ENCODE results near the gene RMI2.
A peak's percentile ranks its signal among the peaks of the same experiment; 100 is the strongest.

The RMI2 gene

GRCh38 chr16:11321662-11322061 is 23.6 kb upstream of the RMI2 start:
- WGBS, 2 experiments, result 53 to 54% methylated on average over 5 of the region's 5 CpGs
- H3K27me3 ChIP-seq (ENCODE audit: control insufficient read depth, insufficient read depth, low read length, poor library complexity, severe bottlenecking), result no peaks in the 10 kb centered on the region
- no peak overlapping the region for H3K27ac ChIP-seq (ENCODE audit: insufficient read depth, low read depth, low read length, poor library complexity, severe bottlenecking)
- H3K4me1 ChIP-seq (ENCODE audit: control insufficient read depth, insufficient read depth, low read length), result no peaks in the 10 kb centered on the region
- no peaks in the 10 kb centered on the region for H3K36me3 ChIP-seq (ENCODE audit: control insufficient read depth, insufficient read depth, low read length)
- no peak overlapping the region for H3K4me3 ChIP-seq (ENCODE audit: insufficient read depth, low read depth, low read length)
- no peaks in the 10 kb centered on the region for H3K9me3 ChIP-seq (ENCODE audit: control insufficient read depth, low read length)

GRCh38 chr16:11322823-11323222 is 22.4 kb upstream of the RMI2 start:
- H3K9me3 ChIP-seq (ENCODE audit: control insufficient read depth, low read length), result no peaks in the 10 kb centered on the region
- no peaks in the 10 kb centered on the region for H3K27me3 ChIP-seq (ENCODE audit: control insufficient read depth, insufficient read depth, low read length, poor library complexity, severe bottlenecking)
- WGBS, 2 experiments, result 92 to 94% methylated on average over 3 of the region's 3 CpGs
- no peaks in the 10 kb centered on the region for H3K36me3 ChIP-seq (ENCODE audit: control insufficient read depth, insufficient read depth, low read length)
- H3K4me3 ChIP-seq (ENCODE audit: insufficient read depth, low read depth, low read length), result no peak overlapping the region
- H3K27ac ChIP-seq (ENCODE audit: insufficient read depth, low read depth, low read length, poor library complexity, severe bottlenecking), result no peak overlapping the region
- no peaks in the 10 kb centered on the region for H3K4me1 ChIP-seq (ENCODE audit: control insufficient read depth, insufficient read depth, low read length)

- peaks cover 9% of the 10 kb centered on the region for H3K4me1 ChIP-seq (ENCODE audit: control insufficient read depth, insufficient read depth, low read length)
- H3K9me3 ChIP-seq (ENCODE audit: control insufficient read depth, low read length), result no peaks in the 10 kb centered on the region
- no peaks in the 10 kb centered on the region for H3K36me3 ChIP-seq (ENCODE audit: control insufficient read depth, insufficient read depth, low read length)
- H3K4me3 ChIP-seq (ENCODE audit: insufficient read depth, low read depth, low read length), result no peak overlapping the region
- no peak overlapping the region for H3K27ac ChIP-seq (ENCODE audit: insufficient read depth, low read depth, low read length, poor library complexity, severe bottlenecking)
- 92 to 94% methylated on average over 10 to 11 of the region's 11 CpGs for WGBS, 2 experiments
- no peaks in the 10 kb centered on the region for H3K27me3 ChIP-seq (ENCODE audit: control insufficient read depth, insufficient read depth, low read length, poor library complexity, severe bottlenecking)
Measured at GRCh38 chr16:11323551-11324336, 21.5 kb upstream of the RMI2 start.

- no peaks in the 10 kb centered on the region for H3K36me3 ChIP-seq (ENCODE audit: control insufficient read depth, insufficient read depth, low read length)
- peaks cover 17% of the 10 kb centered on the region for H3K4me1 ChIP-seq (ENCODE audit: control insufficient read depth, insufficient read depth, low read length)
- no peak overlapping the region for H3K4me3 ChIP-seq (ENCODE audit: insufficient read depth, low read depth, low read length)
- WGBS, 2 experiments, result 84 to 86% methylated on average over 10 of the region's 10 CpGs
- no peaks in the 10 kb centered on the region for H3K27me3 ChIP-seq (ENCODE audit: control insufficient read depth, insufficient read depth, low read length, poor library complexity, severe bottlenecking)
- no peak overlapping the region for H3K27ac ChIP-seq (ENCODE audit: insufficient read depth, low read depth, low read length, poor library complexity, severe bottlenecking)
- H3K9me3 ChIP-seq (ENCODE audit: control insufficient read depth, low read length), result no peaks in the 10 kb centered on the region
Measured at GRCh38 chr16:11325404-11326083, 19.7 kb upstream of the RMI2 start.

GRCh38 chr16:11326084-11326736 is 19.0 kb upstream of the RMI2 start:
- H3K27me3 ChIP-seq (ENCODE audit: control insufficient read depth, insufficient read depth, low read length, poor library complexity, severe bottlenecking), result no peaks in the 10 kb centered on the region
- 86 to 89% methylated on average over 7 of the region's 9 CpGs for WGBS, 2 experiments
- H3K4me1 ChIP-seq (ENCODE audit: control insufficient read depth, insufficient read depth, low read length), result peaks cover 17% of the 10 kb centered on the region
- H3K36me3 ChIP-seq (ENCODE audit: control insufficient read depth, insufficient read depth, low read length), result no peaks in the 10 kb centered on the region
- no peak overlapping the region for H3K27ac ChIP-seq (ENCODE audit: insufficient read depth, low read depth, low read length, poor library complexity, severe bottlenecking)
- H3K9me3 ChIP-seq (ENCODE audit: control insufficient read depth, low read length), result peaks cover 2% of the 10 kb centered on the region
- no peak overlapping the region for H3K4me3 ChIP-seq (ENCODE audit: insufficient read depth, low read depth, low read length)

DNA sequence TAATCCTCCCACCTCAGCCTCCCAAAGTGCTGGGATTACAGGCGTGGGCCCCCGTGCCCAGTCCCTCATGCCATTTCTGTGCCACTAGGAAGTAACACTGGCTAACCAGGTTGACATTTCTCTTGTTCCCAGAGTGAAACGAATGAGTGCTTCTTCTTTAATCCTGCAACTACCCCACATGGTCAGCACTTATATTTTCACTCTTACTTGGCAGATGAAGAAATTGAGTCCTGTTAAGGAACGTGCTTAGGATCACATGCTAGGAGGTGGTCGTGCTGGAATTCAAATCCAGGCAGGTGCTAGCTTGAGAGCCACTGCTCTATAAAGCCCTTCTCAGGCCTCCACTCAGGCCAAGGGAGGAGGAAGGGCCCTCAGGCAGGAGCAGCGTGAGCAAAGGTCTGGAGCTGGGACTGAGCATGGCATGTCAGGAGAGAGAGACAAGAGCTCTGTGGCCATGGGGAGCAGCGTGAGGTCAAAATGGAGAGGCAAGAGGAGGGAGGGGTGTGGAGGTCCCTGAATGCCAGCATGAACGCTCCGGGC is 18.5 kb upstream of the RMI2 start:
- WGBS, 2 experiments, result 91 to 92% methylated on average over 9 of the region's 9 CpGs
- H3K27me3 ChIP-seq (ENCODE audit: control insufficient read depth, insufficient read depth, low read length, poor library complexity, severe bottlenecking), result no peaks in the 10 kb centered on the region
- no peak overlapping the region for H3K4me3 ChIP-seq (ENCODE audit: insufficient read depth, low read depth, low read length)
- H3K36me3 ChIP-seq (ENCODE audit: control insufficient read depth, insufficient read depth, low read length), result no peaks in the 10 kb centered on the region
- H3K27ac ChIP-seq (ENCODE audit: insufficient read depth, low read depth, low read length, poor library complexity, severe bottlenecking), result no peak overlapping the region
- H3K9me3 ChIP-seq (ENCODE audit: control insufficient read depth, low read length), result peaks cover 2% of the 10 kb centered on the region
- peaks cover 17% of the 10 kb centered on the region for H3K4me1 ChIP-seq (ENCODE audit: control insufficient read depth, insufficient read depth, low read length)

- 83 to 85% methylated on average over 23 of the region's 23 CpGs for WGBS, 2 experiments
- H3K27me3 ChIP-seq (ENCODE audit: control insufficient read depth, insufficient read depth, low read length, poor library complexity, severe bottlenecking), result no peaks in the 10 kb centered on the region
- no peak overlapping the region for H3K4me3 ChIP-seq (ENCODE audit: insufficient read depth, low read depth, low read length)
- no peaks in the 10 kb centered on the region for H3K36me3 ChIP-seq (ENCODE audit: control insufficient read depth, insufficient read depth, low read length)
- H3K4me1 ChIP-seq (ENCODE audit: control insufficient read depth, insufficient read depth, low read length), result peaks cover 17% of the 10 kb centered on the region
- no peak overlapping the region for H3K27ac ChIP-seq (ENCODE audit: insufficient read depth, low read depth, low read length, poor library complexity, severe bottlenecking)
- peaks cover 2% of the 10 kb centered on the region for H3K9me3 ChIP-seq (ENCODE audit: control insufficient read depth, low read length)
Measured at GRCh38 chr16:11327277-11328171, 17.7 kb upstream of the RMI2 start.

DNA sequence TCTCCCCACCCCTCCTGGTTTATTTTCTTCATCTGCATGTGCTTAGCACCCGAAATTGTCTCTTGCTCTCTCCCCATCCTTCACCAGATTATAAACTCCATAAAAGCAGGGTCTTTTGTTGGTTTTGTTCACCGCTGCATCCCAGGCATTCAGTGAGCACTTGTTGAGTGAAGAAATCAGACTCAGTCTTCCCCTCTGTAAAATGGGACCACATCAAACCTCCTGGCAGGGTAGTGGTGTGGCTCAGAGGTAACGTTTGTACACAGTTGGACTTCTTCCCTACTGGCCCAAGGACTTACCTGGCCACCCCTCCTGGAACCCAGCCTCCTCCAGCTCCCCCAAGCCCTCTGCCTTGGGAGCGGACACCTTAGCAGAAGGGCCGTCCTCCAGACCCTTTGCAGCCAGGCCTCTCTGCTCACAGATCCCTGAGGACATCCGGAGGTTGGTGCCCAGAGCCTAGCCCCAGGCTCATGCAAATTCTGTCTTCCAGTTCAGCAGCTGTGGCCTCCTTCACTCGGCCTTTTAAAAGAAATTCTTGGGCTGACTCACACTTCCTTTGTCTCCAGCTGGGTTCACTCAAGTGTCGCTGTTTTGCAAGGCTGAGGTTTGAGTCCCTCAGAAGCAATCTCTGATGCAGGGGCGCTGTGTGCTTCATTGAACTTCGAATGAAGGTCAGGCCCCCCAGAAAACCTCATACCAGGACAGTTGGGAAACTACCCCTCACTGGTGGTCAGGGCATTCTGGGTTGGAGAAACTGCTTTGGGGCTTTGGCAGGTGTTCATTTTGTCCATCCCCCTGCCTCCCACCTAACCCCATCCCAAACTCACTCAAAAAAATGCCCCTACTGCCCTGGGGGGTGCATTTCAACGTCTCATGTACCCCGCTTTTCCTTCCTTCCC is 16.8 kb upstream of the RMI2 start:
- H3K4me1 ChIP-seq (ENCODE audit: control insufficient read depth, insufficient read depth, low read length), result peaks cover 17% of the 10 kb centered on the region
- H3K27me3 ChIP-seq (ENCODE audit: control insufficient read depth, insufficient read depth, low read length, poor library complexity, severe bottlenecking), result no peaks in the 10 kb centered on the region
- H3K9me3 ChIP-seq (ENCODE audit: control insufficient read depth, low read length), result peaks cover 2% of the 10 kb centered on the region
- H3K27ac ChIP-seq (ENCODE audit: insufficient read depth, low read depth, low read length, poor library complexity, severe bottlenecking), result peak overlapping the region; percentile 90
- H3K4me3 ChIP-seq (ENCODE audit: insufficient read depth, low read depth, low read length), result peak overlapping the region; percentile 12
- 18 to 25% methylated on average over 12 of the region's 12 CpGs for WGBS, 2 experiments
- no peaks in the 10 kb centered on the region for H3K36me3 ChIP-seq (ENCODE audit: control insufficient read depth, insufficient read depth, low read length)

DNA sequence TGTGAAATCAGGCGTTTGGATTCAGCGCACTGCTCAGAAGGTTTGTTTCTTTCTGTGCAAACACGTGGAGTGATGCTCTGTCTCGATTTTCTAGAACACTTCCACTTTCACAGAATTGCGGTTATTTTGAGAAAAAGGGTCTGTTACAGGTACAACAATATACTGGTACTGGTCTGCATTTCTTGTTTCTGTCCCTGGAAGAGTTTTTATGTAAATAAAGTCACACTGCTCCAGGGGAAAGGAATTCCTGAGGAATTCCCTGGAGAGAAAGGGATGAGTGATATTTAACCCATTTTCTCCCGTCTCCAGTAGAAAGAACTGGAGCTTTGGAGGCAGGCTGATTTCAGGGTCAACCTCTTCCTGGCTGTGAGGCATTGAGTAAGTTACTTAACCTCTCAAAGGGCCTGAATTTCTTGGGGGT is 16.2 kb upstream of the RMI2 start:
- Histone ChIP-seq H3K9me3 (ENCODE audit: control insufficient read depth, low read length) (peaks cover 2% of the 10 kb centered on the region), H3K36me3 (ENCODE audit: control insufficient read depth, insufficient read depth, low read length) (no peaks in the 10 kb centered on the region), H3K4me3 (ENCODE audit: insufficient read depth, low read depth, low read length) (peak overlapping the region; percentile 12), H3K27ac (ENCODE audit: insufficient read depth, low read depth, low read length, poor library complexity, severe bottlenecking) (peak overlapping the region; percentile 90), H3K27me3 (ENCODE audit: control insufficient read depth, insufficient read depth, low read length, poor library complexity, severe bottlenecking) (no peaks in the 10 kb centered on the region), H3K4me1 (ENCODE audit: control insufficient read depth, insufficient read depth, low read length) (peaks cover 17% of the 10 kb centered on the region)
- WGBS, 2 experiments, result 3 to 5% methylated on average over 6 of the region's 6 CpGs
